Measurements from ENCODE around the gene RALGPS1.
"Not testable (repeated sequence)": the region's sequence is repeated elsewhere in the genome, so short reads cannot be mapped to it uniquely, and the experiment has no call there.

The RALGPS1 gene

GRCh38 chr9:126989847-126990842, 75.6 kb downstream of the RALGPS1 start:
- FAIRE-seq, result no peak

- no peak for FAIRE-seq
Measured at GRCh38 chr9:126991183-126991582, 76.6 kb downstream of the RALGPS1 start.

- no peak for FAIRE-seq
Measured at GRCh38 chr9:126992427-126992826, 77.8 kb downstream of the RALGPS1 start.

GRCh38 chr9:126999315-127000068, 84.9 kb downstream of the RALGPS1 start:
- no peak for FAIRE-seq

- no peak for FAIRE-seq
Measured at GRCh38 chr9:127004946-127005769, 90.6 kb downstream of the RALGPS1 start.

- FAIRE-seq, result no peak
Measured at GRCh38 chr9:127005770-127006314, 91.3 kb downstream of the RALGPS1 start.

GRCh38 chr9:127007638-127008037, 93.1 kb downstream of the RALGPS1 start:
- FAIRE-seq, result no peak

GRCh38 chr9:127008076-127008475, 93.5 kb downstream of the RALGPS1 start:
- FAIRE-seq, result no peak

- no peak for FAIRE-seq
Measured at GRCh38 chr9:127011772-127012171, 97.2 kb downstream of the RALGPS1 start.

- no peak for FAIRE-seq
Measured at GRCh38 chr9:127012250-127012649, 97.7 kb downstream of the RALGPS1 start.

- FAIRE-seq, result no peak
Measured at GRCh38 chr9:127013597-127013996, 99.0 kb downstream of the RALGPS1 start.

GRCh38 chr9:127014216-127014909, 99.8 kb downstream of the RALGPS1 start:
- FAIRE-seq, result no peak

GRCh38 chr9:127014910-127015540, 100.4 kb downstream of the RALGPS1 start:
- FAIRE-seq, result no peak

GRCh38 chr9:127015921-127016512, 101.4 kb downstream of the RALGPS1 start:
- FAIRE-seq, result no peak

GRCh38 chr9:127017979-127018378, 103.4 kb downstream of the RALGPS1 start:
- FAIRE-seq, result not testable (repeated sequence)

GRCh38 chr9:127018935-127019334, 104.4 kb downstream of the RALGPS1 start:
- FAIRE-seq, result no peak

GRCh38 chr9:127020036-127020801, 105.6 kb downstream of the RALGPS1 start:
- FAIRE-seq, result no peak

GRCh38 chr9:127020802-127021078, 106.2 kb downstream of the RALGPS1 start:
- FAIRE-seq, result no peak

- no peak for FAIRE-seq
Measured at GRCh38 chr9:127021664-127022363, 107.2 kb downstream of the RALGPS1 start.

All from A204.1 (cell line).